HG03558 (cell line): Measurements from ENCODE around the gene SH3RF3.

Source experiments
- ATAC-seq: cut with Tn5 transposase; IDR thresholded peaks from one replicate; pipeline ENCODE4 v1.9.1; 2021; ENCODE audit warnings: moderate number of reproducible peaks; ENCODE audit not compliant: unreplicated experiment; ENCODE audit errors: extremely low read depth

SH3RF3 gene

GRCh38 chr2:109269706-109270504, 140.9 kb downstream of the SH3RF3 start:
- ATAC-seq: no peak

GRCh38 chr2:109270505-109271312, 141.7 kb downstream of the SH3RF3 start:
- ATAC-seq: no peak

- no peak for ATAC-seq
Observed at GRCh38 chr2:109271920-109272319, 142.9 kb downstream of the SH3RF3 start.

GRCh38 chr2:109272461-109272860, 143.5 kb downstream of the SH3RF3 start:
- ATAC-seq: no peak

- ATAC-seq: no peak
Observed at GRCh38 chr2:109275120-109276012, 146.4 kb downstream of the SH3RF3 start.

- ATAC-seq: no peak
Observed at GRCh38 chr2:109277406-109277805, 148.4 kb downstream of the SH3RF3 start.

GRCh38 chr2:109279243-109279860, 150.3 kb downstream of the SH3RF3 start:
- ATAC-seq: no peak

- ATAC-seq: no peak
Observed at GRCh38 chr2:109280804-109281203, 151.8 kb downstream of the SH3RF3 start.

- no peak for ATAC-seq
Observed at GRCh38 chr2:109282360-109282759, 153.4 kb downstream of the SH3RF3 start.

- ATAC-seq: no peak
Observed at GRCh38 chr2:109282865-109283264, 153.9 kb downstream of the SH3RF3 start.

GRCh38 chr2:109284826-109285225, 155.8 kb downstream of the SH3RF3 start:
- ATAC-seq: no peak

GRCh38 chr2:109285244-109285651, 156.2 kb downstream of the SH3RF3 start:
- no peak for ATAC-seq

GRCh38 chr2:109287413-109287812, 158.4 kb downstream of the SH3RF3 start:
- no peak for ATAC-seq

GRCh38 chr2:109287838-109288237, 158.8 kb downstream of the SH3RF3 start:
- ATAC-seq: no peak

GRCh38 chr2:109288544-109289368, 159.8 kb downstream of the SH3RF3 start:
- ATAC-seq: no peak

- no peak for ATAC-seq
Observed at GRCh38 chr2:109289504-109290222, 160.7 kb downstream of the SH3RF3 start.

GRCh38 chr2:109290887-109291643, 162.1 kb downstream of the SH3RF3 start:
- ATAC-seq: no peak

GRCh38 chr2:109292386-109292785, 163.4 kb downstream of the SH3RF3 start:
- no peak for ATAC-seq
